Caco-2 (cell line): Measurements from ENCODE around the gene AGRN. TPM values are rescaled to one million over a fixed set of nuclear protein-coding genes. Genes with fewer than 3 reads are reported as not detected.

ENCODE experiments used
- BruUV-seq: library from RNA; stranded (reverse); fragments of 400-500 nt; replicated peaks from 2 replicates; lab custom pipeline; 2021; lab: Mats Ljungman, UMichigan
- CTCF ChIA-PET: fragments of 300-600 bp; sonication (Branson Sonifier 250); formaldehyde crosslinking; loops from one replicate; lab custom pipeline; 2022; ENCODE audit warnings: antibody characterized with exemption; lab: Charles Lee
- POLR2A ChIA-PET: fragments of 300-600 bp; sonication (Branson Sonifier 250); formaldehyde crosslinking; loops from one replicate; lab custom pipeline; 2022; ENCODE audit warnings: antibody characterized with exemption; lab: Charles Lee
- DNase-seq, 2 experiments: peaks; one replicate each; pipeline versions ENCODE4 v3.0.0 to v3.0.0-alpha.2; 2020 to 2022
- H3K27me3 ChIP-seq: replicated peaks from 2 replicates; pipeline ENCODE4 v1.6.0; 2011; ENCODE audit warnings: low read length; ENCODE audit not compliant: control insufficient read depth, insufficient read depth
- H3K36me3 ChIP-seq: 2 replicates; pipeline ENCODE4 v1.5.1; 2011; ENCODE audit warnings: low read length; ENCODE audit not compliant: control insufficient read depth, insufficient read depth
- H3K4me1 ChIP-seq: fragments of 250-450 bp; sonication (Bioruptor Pico); 2 replicates; pipeline ENCODE4 v1.5.1; 2020; ENCODE audit warnings: mild to moderate bottlenecking
- H3K4me3 ChIP-seq: 2 replicates; pipeline ENCODE4 v1.5.1; 2011; ENCODE audit warnings: low read depth, mild to moderate bottlenecking, control low read depth, low read length
- H3K9me3 ChIP-seq: fragments of 250-450 bp; sonication (Bioruptor Pico); 2 replicates; pipeline ENCODE4 v1.5.1; 2020; ENCODE audit warnings: mild to moderate bottlenecking, moderate library complexity
- H3K27ac Mint-ChIP-seq: one replicate; pipeline ENCODE4 v1.8.0; 2022; ENCODE audit warnings: mixed read lengths; ENCODE audit not compliant: unreplicated experiment
- H3K27me3 Mint-ChIP-seq: one replicate; pipeline ENCODE4 v1.8.0; 2022; ENCODE audit warnings: mixed read lengths; ENCODE audit not compliant: insufficient read depth, unreplicated experiment
- H3K36me3 Mint-ChIP-seq: one replicate; pipeline ENCODE4 v1.8.0; 2022; ENCODE audit warnings: mild to moderate bottlenecking, mixed read lengths; ENCODE audit not compliant: insufficient read depth, unreplicated experiment
- H3K4me1 Mint-ChIP-seq: one replicate; pipeline ENCODE4 v1.8.0; 2022; ENCODE audit warnings: low read depth, mixed read lengths; ENCODE audit not compliant: unreplicated experiment
- H3K4me3 Mint-ChIP-seq: one replicate; pipeline ENCODE4 v1.8.0; 2022; ENCODE audit warnings: mild to moderate bottlenecking, moderate library complexity, mixed read lengths; ENCODE audit not compliant: unreplicated experiment
- H3K9me3 Mint-ChIP-seq: one replicate; pipeline ENCODE4 v1.8.0; 2022; ENCODE audit warnings: mixed read lengths; ENCODE audit not compliant: unreplicated experiment
- intact Hi-C: fragments of 100-400 bp; cut with micrococcal nuclease; formaldehyde crosslinking; loops from one replicate; pipeline ENCODE4 v1.10.0; 2022; ENCODE audit not compliant: unreplicated experiment
- total RNA-seq: library from RNA; stranded (reverse); gene quantifications from 2 replicates; pipeline ENCODE4 v1.2.3, GENCODE V29; 2022
- TF ChIP-seq, protein P1 (sequence below), 2 experiments: fragments of 200-600 bp in 1 of 2; IDR thresholded peaks; 1 replicate in 1 of 2; 2 replicates in 1 of 2; pipeline versions ENCODE4 v1.5.1 to v1.8.0; 2011 to 2022; ENCODE audit warnings: antibody characterized with exemption in 1 of 2, control low read depth in 1 of 2, inconsistent platforms in 1 of 2, low read depth in 1 of 2, low read length in 1 of 2, mild to moderate bottlenecking in 1 of 2, moderate library complexity in 1 of 2; ENCODE audit not compliant: insufficient read depth in 1 of 2, severe bottlenecking in 1 of 2, unreplicated experiment in 1 of 2

Gene AGRN
- total RNA-seq, 1 experiment from 2014 or later, result 176 TPM

DNA sequence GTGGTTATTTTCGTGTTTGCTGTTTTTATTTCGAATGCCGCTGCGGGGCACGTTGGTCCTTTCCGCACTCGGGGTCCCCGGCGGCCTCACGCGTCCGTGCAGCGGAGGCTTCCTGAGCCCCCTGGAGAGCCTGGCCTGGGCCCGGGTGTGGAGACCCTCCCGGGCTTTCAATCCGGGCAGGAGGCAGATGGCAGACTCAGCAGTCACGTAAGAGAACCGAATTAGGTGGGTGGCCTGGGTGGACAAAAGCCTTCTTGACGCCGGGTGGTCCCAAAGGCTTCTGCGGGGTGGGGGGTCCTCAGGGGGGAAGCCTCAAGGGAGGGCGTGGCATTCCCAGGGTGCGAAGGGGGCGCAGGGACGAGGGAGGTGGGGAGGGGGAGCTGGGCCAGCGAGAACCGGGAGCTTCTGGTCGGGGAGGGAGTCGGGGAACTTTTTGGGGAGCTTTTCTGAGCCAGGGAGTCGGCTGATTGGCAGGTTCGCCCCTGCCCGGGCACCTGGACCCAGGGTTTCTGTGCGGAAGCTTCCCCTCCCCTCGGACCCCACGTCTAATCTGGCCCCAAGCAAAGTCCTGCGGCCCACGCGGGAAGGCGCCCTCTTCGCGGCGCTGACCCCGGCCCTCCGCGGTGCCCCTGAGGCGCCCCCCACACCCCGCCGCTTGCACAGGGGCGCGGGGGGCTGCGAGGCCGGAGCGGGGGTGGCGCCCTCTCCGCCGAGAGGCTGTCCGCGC lies 18.7 kb upstream of the AGRN start:
- peaks cover 45% of the 10 kb centered on the region for H3K36me3 Mint-ChIP-seq
- intact Hi-C loops, result loop anchor here (2.0 kb wide), 1 partner anchor 18 kb away; no protein-coding TSS in a partner anchor
- TF ChIP-seq, protein P1, sequence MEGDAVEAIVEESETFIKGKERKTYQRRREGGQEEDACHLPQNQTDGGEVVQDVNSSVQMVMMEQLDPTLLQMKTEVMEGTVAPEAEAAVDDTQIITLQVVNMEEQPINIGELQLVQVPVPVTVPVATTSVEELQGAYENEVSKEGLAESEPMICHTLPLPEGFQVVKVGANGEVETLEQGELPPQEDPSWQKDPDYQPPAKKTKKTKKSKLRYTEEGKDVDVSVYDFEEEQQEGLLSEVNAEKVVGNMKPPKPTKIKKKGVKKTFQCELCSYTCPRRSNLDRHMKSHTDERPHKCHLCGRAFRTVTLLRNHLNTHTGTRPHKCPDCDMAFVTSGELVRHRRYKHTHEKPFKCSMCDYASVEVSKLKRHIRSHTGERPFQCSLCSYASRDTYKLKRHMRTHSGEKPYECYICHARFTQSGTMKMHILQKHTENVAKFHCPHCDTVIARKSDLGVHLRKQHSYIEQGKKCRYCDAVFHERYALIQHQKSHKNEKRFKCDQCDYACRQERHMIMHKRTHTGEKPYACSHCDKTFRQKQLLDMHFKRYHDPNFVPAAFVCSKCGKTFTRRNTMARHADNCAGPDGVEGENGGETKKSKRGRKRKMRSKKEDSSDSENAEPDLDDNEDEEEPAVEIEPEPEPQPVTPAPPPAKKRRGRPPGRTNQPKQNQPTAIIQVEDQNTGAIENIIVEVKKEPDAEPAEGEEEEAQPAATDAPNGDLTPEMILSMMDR (IDR thresholded peaks at IDR 0.05; ENCODE audit: insufficient read depth in 1 of 2, low read depth in 1 of 2, low read length in 1 of 2, severe bottlenecking in 1 of 2, unreplicated experiment in 1 of 2), result no peak
- DNase-seq, result no peak
- peaks cover 14% of the 10 kb centered on the region for H3K4me1 Mint-ChIP-seq
- peak overlapping the region; percentile 96 for H3K27ac Mint-ChIP-seq
- POLR2A ChIA-PET, result interaction anchor here (3.0 kb wide), 1 partner anchor 18 kb away, joined by 16 read pairs; the partner anchor contains the start of gene AGRN
- CTCF ChIA-PET, result interaction anchor here (1.5 to 1.8 kb wide), 2 partner anchors 13 to 17 kb away, joined by 4 to 5 read pairs; partner anchors contain the start of gene ISG15
- peak overlapping the region; percentile 79 for H3K4me3 Mint-ChIP-seq
- Histone ChIP-seq H3K36me3 (no peaks in the 10 kb centered on the region), H3K27me3 (no peaks in the 10 kb centered on the region), H3K4me1 (peaks cover 46% of the 10 kb centered on the region), H3K4me3 (peak overlapping the region; percentile 87), H3K9me3 (no peaks in the 10 kb centered on the region)
- no peaks in the 10 kb centered on the region for H3K27me3 Mint-ChIP-seq
- BruUV-seq, result TSS peak; percentile 62
- no peaks in the 10 kb centered on the region for H3K9me3 Mint-ChIP-seq

DNA sequence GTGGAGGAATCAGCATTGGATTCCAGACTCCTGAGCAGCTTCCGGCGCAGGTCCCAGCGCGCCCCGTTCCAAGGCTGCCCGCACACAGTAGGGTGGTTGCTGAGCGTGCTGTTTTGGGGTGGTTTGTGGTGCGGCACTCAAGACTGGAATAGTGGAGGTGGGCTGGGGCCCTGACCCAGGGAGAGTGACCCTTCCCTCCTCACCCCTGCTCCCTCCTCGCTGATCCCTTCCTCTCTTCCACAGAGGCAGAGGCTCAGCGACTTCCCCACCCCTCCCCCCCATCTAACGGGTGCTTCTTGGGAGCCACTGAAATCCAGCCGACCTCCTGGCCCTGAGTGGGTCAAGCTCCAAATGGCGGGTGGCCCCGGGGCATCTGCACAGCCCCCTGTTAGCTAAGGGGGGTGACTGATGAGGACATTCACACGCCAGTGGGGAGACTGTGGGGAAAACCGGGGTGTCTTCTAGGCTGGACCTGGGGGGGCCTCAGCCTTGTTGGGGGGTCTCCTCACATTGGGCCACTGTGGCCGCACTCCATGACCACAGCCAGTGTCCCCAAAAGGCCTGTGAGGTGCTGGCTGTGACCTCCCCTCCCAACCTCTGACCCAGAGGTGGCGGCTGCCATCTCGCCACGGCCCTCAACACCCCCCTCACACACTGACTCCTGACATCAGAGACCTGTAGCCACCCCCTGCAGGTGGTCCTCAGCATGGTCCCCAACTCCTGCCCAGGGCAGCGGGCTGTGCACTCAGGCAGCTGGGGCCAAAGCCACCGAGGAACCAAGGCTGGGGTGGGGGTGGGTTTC lies 16.1 kb upstream of the AGRN start:
- TF ChIP-seq, protein P1 (IDR thresholded peaks at IDR 0.05; ENCODE audit: insufficient read depth in 1 of 2, low read depth in 1 of 2, low read length in 1 of 2, severe bottlenecking in 1 of 2, unreplicated experiment in 1 of 2), result no peak
- H3K9me3 ChIP-seq, result no peaks in the 10 kb centered on the region
- BruUV-seq, result no TSS peak
- no peak for DNase-seq
- Mint-ChIP-seq H3K27me3 (no peaks in the 10 kb centered on the region), H3K4me3 (no peak overlapping the region), H3K27ac (peak overlapping the region; percentile 90), H3K9me3 (no peaks in the 10 kb centered on the region), H3K36me3 (peaks cover 58% of the 10 kb centered on the region), H3K4me1 (peaks cover 21% of the 10 kb centered on the region)
- H3K4me3 ChIP-seq, result no peak overlapping the region
- no peaks in the 10 kb centered on the region for H3K36me3 ChIP-seq
- peaks cover 47% of the 10 kb centered on the region for H3K4me1 ChIP-seq
- ChIA-PET CTCF (interaction anchor here (0.6 kb wide), 1 partner anchor 112 kb away, joined by 6 read pairs; the partner anchor contains the start of gene C1orf159), POLR2A (no interaction called here)
- intact Hi-C loops, result no loop called here
- H3K27me3 ChIP-seq, result no peaks in the 10 kb centered on the region

DNA sequence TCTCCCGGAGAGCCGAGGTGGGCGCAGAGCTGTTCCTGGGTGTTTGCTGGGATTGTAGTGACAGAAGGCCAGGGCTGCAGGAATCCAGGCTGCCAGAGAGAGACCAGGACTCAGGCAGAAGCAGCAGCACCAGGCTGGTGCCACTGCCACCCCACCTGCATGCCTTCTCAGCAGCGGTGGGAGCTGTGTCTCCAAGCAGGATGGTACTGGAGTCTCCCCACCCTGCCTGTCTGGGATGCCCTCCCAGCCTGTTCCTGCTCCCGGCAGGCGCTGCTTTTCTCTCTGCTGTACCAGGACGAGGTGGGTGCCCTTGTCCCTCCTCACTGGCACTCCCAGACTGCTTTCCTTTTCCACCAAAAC lies 15.5 kb upstream of the AGRN start:
- H3K4me1 ChIP-seq, result peaks cover 47% of the 10 kb centered on the region
- BruUV-seq, result no TSS peak

More for the DNA sequence above, 15.5 kb upstream of the AGRN start:
- Mint-ChIP-seq H3K27ac (peak overlapping the region; percentile 90), H3K27me3 (no peaks in the 10 kb centered on the region), H3K9me3 (no peaks in the 10 kb centered on the region), H3K4me3 (peak overlapping the region; percentile 14), H3K36me3 (peaks cover 63% of the 10 kb centered on the region), H3K4me1 (peaks cover 21% of the 10 kb centered on the region)
- no peaks in the 10 kb centered on the region for H3K9me3 ChIP-seq
- POLR2A ChIA-PET, result no interaction called here
- no peaks in the 10 kb centered on the region for H3K27me3 ChIP-seq
- no peak for DNase-seq
- intact Hi-C loops, result no loop called here
- no peak overlapping the region for H3K4me3 ChIP-seq
- TF ChIP-seq, protein P1 (IDR thresholded peaks at IDR 0.05; ENCODE audit: insufficient read depth in 1 of 2, low read depth in 1 of 2, low read length in 1 of 2, severe bottlenecking in 1 of 2, unreplicated experiment in 1 of 2), result no peak
- CTCF ChIA-PET, result no interaction called here
- H3K36me3 ChIP-seq, result no peaks in the 10 kb centered on the region
